Spleen (tissue), 7 donors: ENCODE measurements around the gene SORCS2.

ENCODE experiments used
- POLR2A ChIP-seq, 3 donors: fragments of 450-650 bp; IDR thresholded peaks; one replicate each; pipeline ENCODE4 v1.5.1; 2017; ENCODE audit warnings: antibody characterized with exemption in 3 of 3, mild to moderate bottlenecking in 1 of 3
- TF ChIP-seq, protein P1 (sequence below), 11 experiments: fragments of 200-600 bp in 7 of 11; fragments of 450-650 bp in 4 of 11; sonication (generic) in 4 of 11; IDR thresholded peaks in 8 of 11; conservative IDR thresholded peaks in 3 of 11; 1 replicate in 7 of 11; 2 replicates in 4 of 11; pipeline versions ENCODE4 v1.4.0 to v1.8.0; 2016 to 2021; ENCODE audit warnings: antibody characterized with exemption in 11 of 11, inconsistent platforms in 4 of 11, mild to moderate bottlenecking in 1 of 11
- donor health status: DM: no; HTN: no; CAD: no; lungs with moderate emphysema.
- donor health status: DM: no; HTN: no; CAD: no.
- donor health status: DM: no; HTN: no; CAD: no.

DNA sequence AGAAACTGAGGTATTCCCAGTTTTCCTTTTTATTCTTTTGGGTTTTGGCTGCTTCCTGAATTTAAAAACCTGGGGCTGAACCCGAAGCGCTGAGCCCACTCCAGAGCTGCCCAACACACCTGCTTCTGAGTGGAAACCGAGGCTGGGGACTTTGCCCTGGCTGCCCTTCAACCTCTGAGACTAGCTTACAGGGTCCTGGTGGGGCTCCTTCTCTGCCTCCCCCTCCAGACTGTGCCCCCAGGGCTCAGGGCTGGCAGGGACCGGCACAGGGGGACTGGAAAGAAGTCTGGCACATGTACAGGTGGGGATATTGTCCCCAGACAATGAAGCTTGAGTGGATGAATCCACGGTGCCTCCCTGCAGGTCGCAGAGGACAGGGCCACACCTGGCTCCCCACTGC is 482.8 kb downstream of the SORCS2 start:
- TF ChIP-seq, protein P1, sequence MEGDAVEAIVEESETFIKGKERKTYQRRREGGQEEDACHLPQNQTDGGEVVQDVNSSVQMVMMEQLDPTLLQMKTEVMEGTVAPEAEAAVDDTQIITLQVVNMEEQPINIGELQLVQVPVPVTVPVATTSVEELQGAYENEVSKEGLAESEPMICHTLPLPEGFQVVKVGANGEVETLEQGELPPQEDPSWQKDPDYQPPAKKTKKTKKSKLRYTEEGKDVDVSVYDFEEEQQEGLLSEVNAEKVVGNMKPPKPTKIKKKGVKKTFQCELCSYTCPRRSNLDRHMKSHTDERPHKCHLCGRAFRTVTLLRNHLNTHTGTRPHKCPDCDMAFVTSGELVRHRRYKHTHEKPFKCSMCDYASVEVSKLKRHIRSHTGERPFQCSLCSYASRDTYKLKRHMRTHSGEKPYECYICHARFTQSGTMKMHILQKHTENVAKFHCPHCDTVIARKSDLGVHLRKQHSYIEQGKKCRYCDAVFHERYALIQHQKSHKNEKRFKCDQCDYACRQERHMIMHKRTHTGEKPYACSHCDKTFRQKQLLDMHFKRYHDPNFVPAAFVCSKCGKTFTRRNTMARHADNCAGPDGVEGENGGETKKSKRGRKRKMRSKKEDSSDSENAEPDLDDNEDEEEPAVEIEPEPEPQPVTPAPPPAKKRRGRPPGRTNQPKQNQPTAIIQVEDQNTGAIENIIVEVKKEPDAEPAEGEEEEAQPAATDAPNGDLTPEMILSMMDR (IDR thresholded peaks at IDR 0.05 in 8 of 11, conservative IDR thresholded peaks at IDR 0.05 in 3 of 11), result no peak
- no peak for TF ChIP-seq POLR2A (IDR thresholded peaks at IDR 0.05)
